SU-DHL-6 (cell line): ENCODE data around the gene RAVER1.

Source experiments
- H2AFZ ChIP-seq: fragments of 200-600 bp; sonication (generic); 2 replicates; pipeline ENCODE4 v1.6.1; 2014; ENCODE audit warnings: low read depth, mild to moderate bottlenecking, moderate library complexity, mixed read lengths, antibody characterized with exemption, low read length; ENCODE audit not compliant: severe bottlenecking
- H3F3A ChIP-seq: fragments of 200-600 bp; shearing (Covaris generic); 2 replicates; pipeline ENCODE4 v1.6.0; 2016; ENCODE audit warnings: antibody characterized with exemption, mild to moderate bottlenecking; ENCODE audit not compliant: insufficient read depth
- H3K27ac ChIP-seq: fragments of 200-600 bp; sonication (generic); 2 replicates; pipeline ENCODE4 v1.5.1; 2016; ENCODE audit warnings: low read depth, mild to moderate bottlenecking, low read length, moderate library complexity, mixed read lengths
- H3K27me3 ChIP-seq: fragments of 200-600 bp; sonication (generic), shearing (Covaris generic); 2 replicates; pipeline ENCODE4 v1.6.0; 2014; ENCODE audit warnings: mild to moderate bottlenecking, low read length
- H3K36me3 ChIP-seq: fragments of 200-600 bp; sonication (generic); 2 replicates; pipeline ENCODE4 v1.6.1; 2014; ENCODE audit warnings: mild to moderate bottlenecking, low read length, mixed read lengths
- H3K4me2 ChIP-seq: fragments of 300-600, 200-600 bp; shearing (Covaris generic), sonication (generic); 2 replicates; pipeline ENCODE4 v1.6.0; 2014; ENCODE audit warnings: low read length, low read depth, mild to moderate bottlenecking; ENCODE audit not compliant: poor library complexity, severe bottlenecking
- H3K4me3 ChIP-seq: fragments of 200-600 bp; sonication (generic); 2 replicates; pipeline ENCODE4 v1.5.1; 2014; ENCODE audit warnings: antibody characterized with exemption, low read length, mild to moderate bottlenecking, mixed read lengths; ENCODE audit not compliant: insufficient read depth, poor library complexity, severe bottlenecking
- H3K79me2 ChIP-seq: fragments of 200-600 bp; sonication (generic); 2 replicates; pipeline ENCODE4 v1.6.1; 2014; ENCODE audit warnings: mild to moderate bottlenecking, low read length, moderate library complexity; ENCODE audit not compliant: insufficient read depth
- H3K9ac ChIP-seq: fragments of 200-600 bp; sonication (generic); 2 replicates; pipeline ENCODE4 v1.7.0; 2014; ENCODE audit warnings: mild to moderate bottlenecking, low read length
- H3K9me2 ChIP-seq: fragments of 200-600 bp; sonication (generic); replicated peaks from 2 replicates; pipeline ENCODE4 v1.6.1; 2014; ENCODE audit warnings: low read length; ENCODE audit not compliant: insufficient read depth
- H3K9me3 ChIP-seq: fragments of 200-600 bp; sonication (generic); 2 replicates; pipeline ENCODE4 v1.6.1; 2014; ENCODE audit warnings: low read length, mixed read lengths; ENCODE audit not compliant: insufficient read depth
- H4K20me1 ChIP-seq: fragments of 200-600 bp; sonication (generic); 2 replicates; pipeline ENCODE4 v1.6.1; 2014; ENCODE audit warnings: low read depth, mild to moderate bottlenecking, antibody characterized with exemption, low read length, moderate library complexity, mixed read lengths
- EZH2phosphoT487 ChIP-seq: fragments of 200-600 bp; sonication (generic), shearing (Covaris generic); conservative IDR thresholded peaks from 2 replicates; pipeline ENCODE4 v1.6.1; 2018; ENCODE audit warnings: mild to moderate bottlenecking, antibody characterized with exemption, low read length, moderate library complexity, mixed read lengths
- TF ChIP-seq, protein P1 (sequence below): fragments of 200-600 bp; sonication (generic); IDR thresholded peaks from one replicate; pipeline ENCODE4 v1.5.1; 2017; ENCODE audit warnings: antibody characterized with exemption, mild to moderate bottlenecking, low read length, moderate library complexity; ENCODE audit not compliant: insufficient read depth, poor library complexity, severe bottlenecking

RAVER1 gene

DNA sequence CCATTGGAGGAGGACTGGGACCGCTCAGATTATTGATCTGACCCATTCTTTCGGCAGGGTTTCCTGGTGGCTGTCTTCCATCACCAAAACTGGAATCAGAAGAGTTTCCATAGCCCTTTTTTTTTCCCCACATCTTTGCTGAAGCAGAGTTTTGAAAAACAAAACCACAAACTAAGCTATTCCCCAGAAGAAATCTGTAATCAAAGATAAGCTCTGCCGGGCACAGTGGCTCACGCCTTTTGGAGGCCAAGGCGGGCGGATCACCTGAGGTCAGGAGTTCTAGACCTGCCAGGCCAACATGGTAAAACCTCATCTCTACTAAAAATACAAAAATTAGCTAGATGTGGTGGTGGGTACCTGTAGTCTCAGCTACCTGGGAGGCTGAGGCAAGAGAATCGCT, 66.6 kb downstream of the RAVER1 start:
- no peaks in the 10 kb centered on the region for H3K27me3 ChIP-seq
- TF ChIP-seq, protein P1, sequence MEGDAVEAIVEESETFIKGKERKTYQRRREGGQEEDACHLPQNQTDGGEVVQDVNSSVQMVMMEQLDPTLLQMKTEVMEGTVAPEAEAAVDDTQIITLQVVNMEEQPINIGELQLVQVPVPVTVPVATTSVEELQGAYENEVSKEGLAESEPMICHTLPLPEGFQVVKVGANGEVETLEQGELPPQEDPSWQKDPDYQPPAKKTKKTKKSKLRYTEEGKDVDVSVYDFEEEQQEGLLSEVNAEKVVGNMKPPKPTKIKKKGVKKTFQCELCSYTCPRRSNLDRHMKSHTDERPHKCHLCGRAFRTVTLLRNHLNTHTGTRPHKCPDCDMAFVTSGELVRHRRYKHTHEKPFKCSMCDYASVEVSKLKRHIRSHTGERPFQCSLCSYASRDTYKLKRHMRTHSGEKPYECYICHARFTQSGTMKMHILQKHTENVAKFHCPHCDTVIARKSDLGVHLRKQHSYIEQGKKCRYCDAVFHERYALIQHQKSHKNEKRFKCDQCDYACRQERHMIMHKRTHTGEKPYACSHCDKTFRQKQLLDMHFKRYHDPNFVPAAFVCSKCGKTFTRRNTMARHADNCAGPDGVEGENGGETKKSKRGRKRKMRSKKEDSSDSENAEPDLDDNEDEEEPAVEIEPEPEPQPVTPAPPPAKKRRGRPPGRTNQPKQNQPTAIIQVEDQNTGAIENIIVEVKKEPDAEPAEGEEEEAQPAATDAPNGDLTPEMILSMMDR, result no peak
- no peak for TF ChIP-seq EZH2phosphoT487

More for the DNA sequence above, 66.6 kb downstream of the RAVER1 start:
- H3K9ac ChIP-seq, result no peak overlapping the region
- H3K4me3 ChIP-seq, result no peak overlapping the region
- peaks cover 7% of the 10 kb centered on the region; the same call in 1 of the 2 replicates for H3K79me2 ChIP-seq
- H2AFZ ChIP-seq, result no peak overlapping the region
- no peaks in the 10 kb centered on the region for H3K9me3 ChIP-seq
- no peaks in the 10 kb centered on the region for H3K36me3 ChIP-seq
- H4K20me1 ChIP-seq, result no peaks in the 10 kb centered on the region
- no peak overlapping the region for H3K4me2 ChIP-seq
- no peak overlapping the region for H3K27ac ChIP-seq
- H3F3A ChIP-seq, result peaks cover 17% of the 10 kb centered on the region
- H3K9me2 ChIP-seq, result no peaks in the 10 kb centered on the region
